ENCODE results near the gene VPS4A.

- TF ChIP-seq CTCF (IDR thresholded peaks at IDR 0.05; ENCODE audit: poor library complexity, severe bottlenecking) (no peak), MXI1 (conservative IDR thresholded peaks at IDR 0.05; ENCODE audit: poor library complexity, severe bottlenecking) (no peak), RAD21 (conservative IDR thresholded peaks at IDR 0.05) (no peak), EZH2 (IDR thresholded peaks at IDR 0.05; ENCODE audit: borderline replicate concordance, insufficient read depth, low read length, poor library complexity, severe bottlenecking) (no peak), POLR2AphosphoS5 (IDR thresholded peaks at IDR 0.05) (no peak), TAF1 (IDR thresholded peaks at IDR 0.05; ENCODE audit: low read depth) (no peak)
These were observed 39.5 kb downstream of the VPS4A start for GRCh38 chr16:69350536-69351133.
